HCEC 1CT (cell line): ENCODE data around the gene CYP2B6.
A peak's percentile ranks its signal among the peaks of the same experiment; 100 is the strongest.
"Not testable (repeated sequence)": the region's sequence is repeated elsewhere in the genome, so short reads cannot be mapped to it uniquely, and the experiment has no call there.

Experiments used
- DNase-seq: peaks from one replicate; pipeline ENCODE4 v3.0.0-alpha.2; 2017

The CYP2B6 gene

DNA sequence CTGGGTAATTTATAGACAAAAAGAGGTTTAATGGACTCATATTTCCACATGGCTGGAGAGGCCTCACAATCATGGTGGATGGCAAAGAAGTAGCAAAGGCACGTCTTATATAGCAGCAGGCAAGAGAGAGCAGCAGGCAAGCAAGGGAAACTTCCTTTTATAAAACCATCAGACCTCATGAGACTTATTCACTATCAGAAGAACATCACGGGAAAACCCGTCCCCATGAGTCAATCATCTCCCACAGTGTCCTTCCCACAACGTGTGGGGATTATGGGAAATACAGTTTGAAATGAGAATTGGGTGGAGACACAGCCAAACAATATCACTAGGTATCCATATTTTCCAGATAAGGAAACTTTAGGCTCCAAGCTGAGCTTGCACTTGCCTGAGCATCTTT lies 9.5 kb upstream of the CYP2B6 start:
- DNase-seq: no peak

GRCh38 chr19:40982594-40983101 lies 8.4 kb upstream of the CYP2B6 start:
- DNase-seq: peak; percentile 21

DNA sequence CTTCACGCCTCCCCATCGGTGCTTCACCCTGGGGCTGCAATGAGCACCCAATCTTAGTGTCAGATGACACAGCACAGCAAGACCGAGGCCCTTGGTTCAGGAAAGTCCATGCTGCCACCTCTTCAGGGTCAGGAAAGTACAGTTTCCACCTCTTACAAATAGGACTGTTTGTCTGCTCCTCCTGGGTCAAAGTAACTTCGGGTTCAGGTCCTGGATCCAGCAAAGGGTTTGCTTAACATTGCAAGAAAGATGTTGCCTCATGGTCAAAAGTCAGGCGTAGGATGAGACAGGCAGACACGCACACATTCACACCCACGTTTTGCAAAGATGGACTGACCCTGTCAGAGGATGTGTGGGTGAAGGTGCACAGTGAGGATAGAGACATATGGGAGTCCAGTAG lies 1.6 kb upstream of the CYP2B6 start:
- DNase-seq: no peak

DNA sequence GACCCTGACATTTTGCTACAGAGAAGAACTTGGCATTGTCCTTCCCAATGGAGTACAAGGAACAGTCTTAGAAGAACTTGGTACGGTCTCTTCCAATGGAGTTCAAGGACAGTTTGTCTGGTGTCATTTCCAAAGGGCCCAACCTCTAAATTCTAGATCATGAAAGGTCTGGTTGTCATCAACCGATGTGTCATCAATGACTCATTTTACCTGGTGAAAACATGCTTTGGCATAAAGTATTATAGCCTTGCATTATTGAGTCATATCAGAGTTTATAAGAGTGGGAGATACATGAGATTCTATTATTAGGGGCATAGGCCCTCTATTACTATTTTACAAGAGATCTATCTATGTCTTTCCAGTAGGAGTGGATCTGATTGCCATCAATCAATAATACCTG lies 4.3 kb downstream of the CYP2B6 start:
- DNase-seq: no peak

DNA sequence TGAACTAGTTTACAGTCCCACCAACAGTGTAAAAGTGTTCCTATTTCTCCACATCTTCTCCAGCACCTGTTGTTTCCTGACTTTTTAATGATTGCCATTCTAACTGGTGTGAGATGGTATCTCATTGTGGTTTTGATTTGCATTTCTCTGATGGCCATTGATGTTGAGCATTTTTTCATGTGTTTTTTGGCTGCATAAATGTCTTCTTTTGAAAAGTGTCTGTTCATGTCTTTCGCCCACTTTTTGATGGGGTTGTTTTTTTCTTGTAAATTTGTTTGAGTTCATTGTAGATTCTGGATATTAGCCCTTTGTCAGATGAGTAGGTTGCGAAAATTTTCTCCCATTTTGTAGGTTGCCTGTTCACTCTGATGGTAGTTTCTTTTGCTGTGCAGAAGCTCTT lies 7.9 kb downstream of the CYP2B6 start:
- not testable (repeated sequence) for DNase-seq

DNA sequence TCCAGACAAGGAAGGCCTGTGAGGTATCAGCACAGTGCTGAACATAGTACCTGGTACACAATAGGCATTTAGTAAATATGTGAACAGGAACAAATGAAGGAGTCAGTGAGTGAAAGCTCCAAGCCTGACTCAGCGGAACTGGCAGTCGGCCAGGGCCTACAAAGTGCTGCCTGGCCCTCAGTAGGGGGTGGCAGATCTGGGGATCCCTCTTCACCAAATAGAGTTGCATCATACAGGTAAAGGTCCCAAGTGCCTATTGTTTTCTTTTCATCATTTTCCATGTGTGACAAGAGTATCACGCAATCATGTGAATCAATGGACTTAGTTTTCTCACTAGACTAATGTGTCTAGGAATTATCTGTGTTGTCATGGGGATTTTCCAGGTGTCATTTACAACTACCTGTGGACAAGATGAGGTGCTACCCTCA lies 9.2 kb downstream of the CYP2B6 start:
- DNase-seq: no peak

DNA sequence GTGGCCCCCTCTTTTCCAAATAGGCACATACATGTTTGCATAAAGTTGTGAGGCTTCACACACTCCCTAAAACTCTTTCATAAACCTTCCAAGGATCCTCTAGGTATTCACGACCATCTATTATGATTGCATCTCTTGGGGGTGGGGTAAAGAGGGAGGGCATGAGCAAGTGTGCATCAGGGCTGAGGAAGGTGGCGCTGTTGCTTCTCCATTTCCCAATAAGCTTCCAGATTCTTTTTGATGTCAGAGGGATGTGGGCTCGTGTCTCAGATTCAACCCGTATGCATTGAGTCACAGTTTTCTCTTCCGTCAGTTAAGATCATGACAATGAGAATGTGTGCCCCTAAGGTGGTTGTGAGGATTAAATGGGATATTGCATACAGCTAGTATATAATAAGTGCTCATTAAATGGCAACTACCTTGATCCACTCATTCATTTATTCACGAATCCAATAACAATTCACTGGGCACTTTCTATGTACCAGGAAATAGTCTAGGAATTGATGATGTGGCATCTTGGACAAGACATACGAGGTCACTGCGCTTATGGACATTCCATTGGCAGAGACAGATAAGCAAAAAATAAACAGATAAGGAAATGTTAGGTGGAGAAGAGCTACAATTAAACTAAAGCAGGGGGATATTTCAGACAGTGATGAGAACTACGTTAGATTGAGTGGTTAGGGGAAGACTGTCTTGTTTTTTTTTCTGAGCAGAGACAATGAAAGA lies 10.3 kb downstream of the CYP2B6 start:
- DNase-seq: no peak

GRCh38 chr19:41003656-41004055 lies 12.6 kb downstream of the CYP2B6 start:
- DNase-seq: not testable (repeated sequence)

DNA sequence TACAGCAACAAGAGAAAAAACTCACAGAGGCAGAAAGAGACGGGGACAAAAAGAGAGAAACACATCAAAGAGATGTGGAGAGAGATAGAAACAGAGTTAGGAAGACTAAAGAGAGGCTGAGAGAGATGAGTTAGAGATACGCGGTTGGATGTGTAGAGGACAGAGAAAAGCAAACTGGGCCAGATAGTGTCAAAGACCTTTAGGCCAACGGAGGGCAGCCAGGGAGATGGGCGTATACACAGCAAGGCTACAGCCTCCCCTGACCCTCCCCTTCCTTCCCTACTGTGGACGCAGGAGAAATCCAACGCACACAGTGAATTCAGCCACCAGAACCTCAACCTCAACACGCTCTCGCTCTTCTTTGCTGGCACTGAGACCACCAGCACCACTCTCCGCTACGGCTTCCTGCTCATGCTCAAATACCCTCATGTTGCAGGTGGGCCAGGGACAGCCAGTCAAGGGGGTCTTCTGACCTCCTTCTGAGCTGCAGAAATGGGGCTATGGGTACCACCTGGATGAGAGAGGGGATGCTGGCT lies 18.7 kb downstream of the CYP2B6 start:
- DNase-seq: no peak

- DNase-seq: no peak
Observed at GRCh38 chr19:41013359-41013758, 22.3 kb downstream of the CYP2B6 start.

DNA sequence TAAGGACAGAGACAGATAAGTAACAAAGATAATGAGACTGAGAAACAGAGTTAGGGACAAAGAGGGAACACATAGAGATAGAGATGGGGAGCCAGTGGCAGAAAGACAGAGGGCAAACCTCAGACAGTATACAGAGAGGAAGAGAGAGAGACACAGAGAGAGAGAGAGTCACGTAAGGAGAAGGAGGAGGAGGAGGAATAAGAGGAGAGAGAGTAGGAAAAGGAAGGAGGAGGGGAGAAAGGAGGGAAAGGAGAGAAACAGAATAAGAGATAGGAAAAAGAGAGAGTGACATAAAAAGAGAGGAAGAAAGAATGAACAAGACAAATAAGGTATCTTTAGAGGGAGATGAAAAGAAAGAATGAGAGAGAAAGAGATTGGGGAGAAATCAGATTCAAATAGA lies 23.6 kb downstream of the CYP2B6 start:
- no peak for DNase-seq

DNA sequence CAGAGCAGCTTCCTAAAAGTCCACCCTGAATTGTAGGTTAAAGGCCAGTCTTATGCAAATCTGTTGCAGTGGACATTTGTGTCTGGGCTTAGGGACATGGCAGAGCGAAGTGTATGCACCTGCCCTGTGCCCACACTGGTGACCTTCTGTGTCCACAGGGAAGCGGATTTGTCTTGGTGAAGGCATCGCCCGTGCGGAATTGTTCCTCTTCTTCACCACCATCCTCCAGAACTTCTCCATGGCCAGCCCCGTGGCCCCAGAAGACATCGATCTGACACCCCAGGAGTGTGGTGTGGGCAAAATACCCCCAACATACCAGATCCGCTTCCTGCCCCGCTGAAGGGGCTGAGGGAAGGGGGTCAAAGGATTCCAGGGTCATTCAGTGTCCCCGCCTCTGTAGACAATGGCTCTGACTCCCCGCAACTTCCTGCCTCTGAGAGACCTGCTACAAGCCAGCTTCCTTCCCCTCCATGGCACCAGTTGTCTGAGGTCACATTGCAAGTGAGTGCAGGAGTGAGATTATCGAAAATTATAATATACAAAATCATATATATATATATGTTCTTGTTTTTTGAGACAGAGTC lies 25.5 kb downstream of the CYP2B6 start:
- no peak for DNase-seq

DNA sequence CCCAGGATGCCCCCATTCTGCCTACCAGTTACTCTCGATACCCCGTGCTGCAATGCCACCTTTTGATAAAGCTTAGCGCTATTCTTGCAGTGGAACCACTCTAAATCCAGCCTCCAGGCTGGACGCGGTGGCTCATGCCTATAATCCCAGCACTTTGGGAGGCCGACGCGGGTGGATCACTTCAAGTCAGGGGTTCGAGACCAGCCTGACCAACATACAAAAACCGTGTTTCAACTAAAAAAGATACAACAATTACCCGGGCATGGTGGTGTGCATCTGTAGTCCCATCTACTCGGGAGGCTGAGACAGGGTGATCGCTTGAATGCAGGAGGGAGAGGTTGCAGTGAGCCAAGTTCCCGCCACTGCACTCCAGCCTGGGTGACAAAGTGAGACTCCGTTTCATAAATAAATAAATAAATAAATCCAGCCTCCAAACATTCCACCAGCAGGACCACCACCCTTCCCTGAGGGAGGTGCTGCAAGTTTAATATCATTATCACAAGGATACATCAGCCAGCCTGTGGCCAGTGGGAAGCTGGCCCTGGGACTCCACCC lies 27.7 kb downstream of the CYP2B6 start:
- DNase-seq: no peak

DNA sequence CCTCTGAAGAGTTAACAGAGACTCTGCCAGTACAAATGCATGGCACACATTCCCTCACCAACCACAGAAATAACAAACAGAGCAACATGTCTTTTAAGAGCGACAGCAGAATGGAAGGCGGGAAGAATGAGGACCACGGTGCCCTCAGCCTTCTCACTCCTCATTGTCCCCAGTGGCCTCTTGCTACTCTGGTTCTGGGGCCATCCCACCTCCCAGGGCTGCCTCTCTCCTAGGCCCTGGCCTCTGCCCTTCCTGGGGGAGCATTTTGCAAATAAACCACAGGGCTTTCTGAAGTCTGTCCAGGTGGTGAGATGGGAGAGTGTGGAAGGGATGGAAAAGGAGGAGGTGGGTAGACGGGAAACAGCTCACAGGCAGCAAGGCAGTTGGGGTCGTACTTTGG lies 28.3 kb downstream of the CYP2B6 start:
- DNase-seq: no peak

DNA sequence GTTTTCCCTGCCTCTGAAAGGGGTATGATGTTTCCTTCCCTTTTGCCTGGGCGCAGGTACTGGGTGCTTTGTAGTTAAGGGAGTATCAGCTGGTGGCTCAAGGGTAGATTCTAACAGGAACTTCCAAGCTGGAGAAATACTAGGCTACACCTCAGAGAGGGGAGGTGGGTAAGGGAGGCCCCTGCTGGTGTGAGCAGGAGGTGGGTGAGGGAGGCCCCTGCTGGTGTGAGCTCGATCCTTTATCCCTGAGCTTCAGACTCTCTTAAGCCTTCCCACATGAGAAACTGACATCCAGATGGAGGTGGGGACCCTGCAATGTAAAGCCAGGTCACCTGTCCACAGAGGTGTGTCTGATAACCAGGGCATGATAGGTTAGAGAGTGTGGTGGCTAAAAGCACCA lies 32.1 kb downstream of the CYP2B6 start:
- no peak for DNase-seq

- no peak for DNase-seq
Observed at GRCh38 chr19:41025411-41025810, 34.3 kb downstream of the CYP2B6 start.

GRCh38 chr19:41025871-41026270 lies 34.8 kb downstream of the CYP2B6 start:
- DNase-seq: no peak

- DNase-seq: no peak
Observed at GRCh38 chr19:41027273-41027967, 36.3 kb downstream of the CYP2B6 start.

DNA sequence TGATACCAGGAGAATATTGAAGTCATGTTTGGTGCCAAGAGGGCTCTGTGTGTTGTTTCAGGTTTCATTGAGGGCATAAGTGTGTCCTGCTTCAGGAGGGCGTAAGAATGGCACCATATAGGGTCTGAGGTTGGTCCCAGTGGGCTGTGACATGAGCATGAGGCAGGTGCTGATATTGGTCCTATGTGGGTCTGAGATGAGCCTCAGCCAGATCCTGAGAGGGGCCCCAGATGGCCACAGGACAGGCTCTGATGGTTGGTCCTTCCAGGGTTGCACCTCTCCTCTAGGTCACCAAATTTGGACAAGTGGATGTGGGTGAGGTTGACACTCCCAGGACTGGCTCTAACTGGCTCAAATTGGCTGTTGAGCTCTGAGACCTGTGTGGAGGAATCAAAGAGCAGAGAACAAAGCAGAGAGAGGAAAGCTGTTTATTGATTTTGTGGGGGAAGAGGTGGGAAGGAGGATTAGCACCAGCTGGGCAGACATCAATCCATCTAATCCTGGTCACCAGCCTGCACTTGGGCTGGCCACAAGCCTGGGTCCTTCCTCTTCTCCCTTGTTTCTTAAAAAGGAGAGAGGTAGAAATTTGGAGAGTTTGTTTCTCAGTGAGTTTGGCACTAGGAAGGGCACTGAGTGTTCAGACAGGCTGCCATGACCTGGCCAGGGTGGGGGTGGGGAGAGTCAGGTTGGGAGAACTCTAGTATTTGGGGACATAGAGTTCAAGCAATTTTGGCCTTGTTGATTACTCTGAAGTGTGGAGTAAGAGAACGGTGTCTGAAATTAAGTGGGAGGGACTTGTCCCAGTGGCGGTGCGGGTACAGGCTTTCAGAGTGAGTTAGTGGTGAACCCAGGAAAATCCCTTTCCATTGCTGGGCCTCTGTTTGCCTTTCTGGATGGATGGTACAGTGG lies 38.7 kb downstream of the CYP2B6 start:
- DNase-seq: no peak

DNA sequence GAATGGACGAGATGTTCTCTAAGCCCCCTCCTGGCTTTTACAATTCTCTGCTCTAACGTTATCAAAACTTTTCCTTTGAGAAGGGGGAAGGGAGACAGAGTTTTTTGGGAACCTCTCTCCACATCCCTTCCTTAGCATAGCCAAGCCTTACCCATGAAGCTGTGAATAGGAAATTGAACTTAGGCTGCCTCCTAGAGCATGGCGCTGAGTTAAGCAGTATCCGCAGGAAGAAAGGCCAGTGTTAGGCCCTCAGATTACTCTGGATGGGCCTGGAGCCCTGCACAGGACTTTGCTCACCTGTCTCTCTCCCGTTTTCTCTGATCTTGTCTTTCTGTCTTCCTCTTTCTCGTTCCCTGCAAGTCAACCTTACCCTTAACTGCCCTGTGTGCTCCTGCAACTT lies 39.6 kb downstream of the CYP2B6 start:
- DNase-seq: no peak

GRCh38 chr19:41031916-41032315 lies 40.8 kb downstream of the CYP2B6 start:
- no peak for DNase-seq

DNA sequence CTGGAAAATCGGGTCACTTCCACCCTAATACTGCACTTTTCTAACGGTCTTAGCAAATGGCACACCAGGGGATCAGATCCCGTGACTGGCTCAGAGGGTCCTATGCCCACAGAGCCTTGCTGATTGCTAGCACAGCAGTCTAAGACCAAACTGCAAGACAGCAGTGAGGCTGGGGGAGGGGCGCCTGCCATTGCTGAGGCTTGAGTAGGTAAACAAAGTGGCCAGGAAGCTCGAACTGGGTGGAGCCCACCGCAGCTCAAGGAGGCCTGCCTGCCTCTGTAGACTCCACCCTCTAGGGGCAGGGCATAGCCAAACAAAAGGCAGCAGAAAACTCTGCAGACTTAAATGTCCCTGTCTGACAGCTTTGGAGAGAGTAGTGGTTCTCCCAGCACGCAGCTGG lies 42.2 kb downstream of the CYP2B6 start:
- not testable (repeated sequence) for DNase-seq
